ENCODE results near the gene OR2T6. TPM values are rescaled to one million over a fixed set of nuclear protein-coding genes. Genes with fewer than 3 reads are reported as not detected.

Gene OR2T6
- total RNA-seq, 1 experiment from 2014 or later = not detected

- CTCF ChIA-PET = no interaction called here
- Mint-ChIP-seq H3K36me3 (ENCODE audit: insufficient read depth, unreplicated experiment) (no peaks in the 10 kb centered on the region), H3K4me3 (ENCODE audit: low read depth, unreplicated experiment) (no peak within 1 kb of the TSS), H3K27me3 (ENCODE audit: unreplicated experiment) (no peaks in the 10 kb centered on the region), H3K4me1 (ENCODE audit: low read depth, unreplicated experiment) (no peaks in the 10 kb centered on the region), H3K9me3 (ENCODE audit: low read depth, unreplicated experiment) (peaks cover 16% of the 10 kb centered on the region), H3K27ac (ENCODE audit: unreplicated experiment) (no peak within 1 kb of the TSS)
- no peak for TF ChIP-seq CTCF (IDR thresholded peaks at IDR 0.05; ENCODE audit: unreplicated experiment)
- intact Hi-C loops (cut with micrococcal nuclease; ENCODE audit: unreplicated experiment) = no loop called here
- no peak for DNase-seq
- no TSS peak for BruUV-seq (replicated peaks)
Measured at GRCh38 chr1:248361121-248361715, 14.3 kb upstream of the OR2T6 start, which contains the start of gene OR2T4. Gene OR2T4 (plus strand): TSS chr1:248361665. CDS start chr1:248361665, 0 bp downstream.

GRCh38 chr1:248366609-248367008 is 8.9 kb upstream of the OR2T6 start:
- H3K36me3 Mint-ChIP-seq (ENCODE audit: insufficient read depth, unreplicated experiment) = no peaks in the 10 kb centered on the region
- no peak overlapping the region for H3K27ac Mint-ChIP-seq (ENCODE audit: unreplicated experiment)
- DNase-seq = no peak
- CTCF ChIA-PET = no interaction called here
- H3K4me3 Mint-ChIP-seq (ENCODE audit: low read depth, unreplicated experiment) = no peak overlapping the region
- no peak for TF ChIP-seq CTCF (IDR thresholded peaks at IDR 0.05; ENCODE audit: unreplicated experiment)
- no TSS peak for BruUV-seq (replicated peaks)
- H3K9me3 Mint-ChIP-seq (ENCODE audit: low read depth, unreplicated experiment) = peaks cover 24% of the 10 kb centered on the region
- H3K4me1 Mint-ChIP-seq (ENCODE audit: low read depth, unreplicated experiment) = no peaks in the 10 kb centered on the region
- no peaks in the 10 kb centered on the region for H3K27me3 Mint-ChIP-seq (ENCODE audit: unreplicated experiment)
- intact Hi-C loops (cut with micrococcal nuclease; ENCODE audit: unreplicated experiment) = no loop called here

GRCh38 chr1:248372394-248372793 is 3.2 kb upstream of the OR2T6 start:
- peaks cover 34% of the 10 kb centered on the region for H3K9me3 Mint-ChIP-seq (ENCODE audit: low read depth, unreplicated experiment)
- no peak for TF ChIP-seq CTCF (IDR thresholded peaks at IDR 0.05; ENCODE audit: unreplicated experiment)
- H3K27me3 Mint-ChIP-seq (ENCODE audit: unreplicated experiment) = no peaks in the 10 kb centered on the region
- no TSS peak for BruUV-seq (replicated peaks)
- H3K4me3 Mint-ChIP-seq (ENCODE audit: low read depth, unreplicated experiment) = no peak overlapping the region
- intact Hi-C loops (cut with micrococcal nuclease; ENCODE audit: unreplicated experiment) = no loop called here
- DNase-seq = no peak
- no peaks in the 10 kb centered on the region for H3K36me3 Mint-ChIP-seq (ENCODE audit: insufficient read depth, unreplicated experiment)
- no peaks in the 10 kb centered on the region for H3K4me1 Mint-ChIP-seq (ENCODE audit: low read depth, unreplicated experiment)
- H3K27ac Mint-ChIP-seq (ENCODE audit: unreplicated experiment) = no peak overlapping the region
- CTCF ChIA-PET = no interaction called here

GRCh38 chr1:248373761-248374160 is 1.8 kb upstream of the OR2T6 start:
- TF ChIP-seq CTCF (IDR thresholded peaks at IDR 0.05; ENCODE audit: unreplicated experiment) = no peak
- Mint-ChIP-seq H3K27me3 (ENCODE audit: unreplicated experiment) (no peaks in the 10 kb centered on the region), H3K4me3 (ENCODE audit: low read depth, unreplicated experiment) (no peak overlapping the region), H3K4me1 (ENCODE audit: low read depth, unreplicated experiment) (no peaks in the 10 kb centered on the region), H3K36me3 (ENCODE audit: insufficient read depth, unreplicated experiment) (no peaks in the 10 kb centered on the region), H3K9me3 (ENCODE audit: low read depth, unreplicated experiment) (peaks cover 35% of the 10 kb centered on the region), H3K27ac (ENCODE audit: unreplicated experiment) (no peak overlapping the region)
- BruUV-seq (replicated peaks) = no TSS peak
- intact Hi-C loops (cut with micrococcal nuclease; ENCODE audit: unreplicated experiment) = no loop called here
- no peak for DNase-seq
- CTCF ChIA-PET = no interaction called here
